H9 (cell line): Measurements from ENCODE around the gene SMIM15. TPM values are rescaled to one million over a fixed set of nuclear protein-coding genes. Genes with fewer than 3 reads are reported as not detected.

ENCODE experiments used
- DNase-seq: peaks from one replicate; pipeline ENCODE4 v3.0.0-alpha.2; 2017
- H2AFZ ChIP-seq: one replicate; pipeline ENCODE4 v1.6.1; 2013; ENCODE audit warnings: mild to moderate bottlenecking, low read length, control low read depth, moderate library complexity
- H2AK5ac ChIP-seq: 2 replicates; pipeline ENCODE4 v1.6.1; 2013; ENCODE audit warnings: low read length, control low read depth, mixed read lengths; ENCODE audit not compliant: insufficient read length
- H2BK120ac ChIP-seq: one replicate; pipeline ENCODE4 v1.6.1; 2013; ENCODE audit warnings: low read depth, mild to moderate bottlenecking, low read length, control low read depth, inconsistent platforms; ENCODE audit not compliant: poor library complexity, severe bottlenecking
- H2BK12ac ChIP-seq: 2 replicates; pipeline ENCODE4 v1.6.1; 2013; ENCODE audit warnings: low read length, control low read depth, mixed read lengths, low read depth; ENCODE audit not compliant: insufficient read length
- H2BK15ac ChIP-seq: 2 replicates; pipeline ENCODE4 v1.6.1; 2013; ENCODE audit warnings: low read depth, low read length, control low read depth
- H2BK20ac ChIP-seq: one replicate; pipeline ENCODE4 v1.6.1; 2013; ENCODE audit warnings: low read depth, mild to moderate bottlenecking, low read length, control low read depth, inconsistent platforms; ENCODE audit not compliant: poor library complexity, severe bottlenecking
- H2BK5ac ChIP-seq: 2 replicates; pipeline ENCODE4 v1.6.1; 2013; ENCODE audit warnings: low read length, control low read depth, mixed read lengths; ENCODE audit not compliant: insufficient read length
- H3K14ac ChIP-seq: 2 replicates; pipeline ENCODE4 v1.6.1; 2013; ENCODE audit warnings: low read length, control low read depth; ENCODE audit not compliant: insufficient read depth
- H3K18ac ChIP-seq: 2 replicates; pipeline ENCODE4 v1.6.1; 2013; ENCODE audit warnings: low read depth, mild to moderate bottlenecking, mixed read lengths, low read length, control low read depth; ENCODE audit not compliant: insufficient read length
- H3K23ac ChIP-seq: 2 replicates; pipeline ENCODE4 v1.6.1; 2013; ENCODE audit warnings: low read length, control low read depth, mixed read lengths, low read depth; ENCODE audit not compliant: insufficient read length
- H3K23me2 ChIP-seq: 2 replicates; pipeline ENCODE4 v1.6.1; 2013; ENCODE audit warnings: low read depth, mild to moderate bottlenecking, mixed read lengths, low read length, control low read depth; ENCODE audit not compliant: insufficient read length, poor library complexity, severe bottlenecking
- H3K27ac ChIP-seq: 2 replicates; pipeline ENCODE4 v1.5.1; 2013; ENCODE audit warnings: low read length, control low read depth, mixed read lengths, low read depth; ENCODE audit not compliant: insufficient read length
- H3K27me3 ChIP-seq: 2 replicates; pipeline ENCODE4 v1.6.1; 2013; ENCODE audit warnings: low read length, control low read depth, inconsistent platforms; ENCODE audit not compliant: insufficient read depth
- H3K4ac ChIP-seq: 2 replicates; pipeline ENCODE4 v1.6.1; 2013; ENCODE audit warnings: low read depth, mild to moderate bottlenecking, control low read depth, inconsistent platforms, low read length, moderate library complexity
- H3K4me1 ChIP-seq: 2 replicates; pipeline ENCODE4 v1.6.1; 2013; ENCODE audit warnings: low read length, control low read depth, inconsistent platforms; ENCODE audit not compliant: insufficient read depth
- H3K4me2 ChIP-seq: 2 replicates; pipeline ENCODE4 v1.6.1; 2013; ENCODE audit warnings: low read length, control low read depth, mixed read lengths; ENCODE audit not compliant: insufficient read length, insufficient read depth
- H3K56ac ChIP-seq: 2 replicates; pipeline ENCODE4 v1.6.1; 2013; ENCODE audit warnings: low read depth, mild to moderate bottlenecking, mixed read lengths, low read length, control low read depth; ENCODE audit not compliant: insufficient read length
- H3K79me1 ChIP-seq: 2 replicates; pipeline ENCODE4 v1.6.1; 2013; ENCODE audit warnings: low read depth, mild to moderate bottlenecking, moderate library complexity, low read length, control low read depth, inconsistent platforms; ENCODE audit not compliant: insufficient read depth, poor library complexity, severe bottlenecking
- H3K79me2 ChIP-seq: 2 replicates; pipeline ENCODE4 v1.6.1; 2013; ENCODE audit warnings: low read length, control low read depth, inconsistent platforms; ENCODE audit not compliant: insufficient read depth
- H3K9ac ChIP-seq: 2 replicates; pipeline ENCODE4 v1.6.1; 2013; ENCODE audit warnings: low read length, control low read depth, mixed read lengths; ENCODE audit not compliant: insufficient read length; ENCODE audit errors: extremely low read depth
- H3K9me3 ChIP-seq: one replicate; pipeline ENCODE4 v1.6.1; 2013; ENCODE audit warnings: low read depth, low read length, inconsistent platforms; ENCODE audit not compliant: control insufficient read depth
- H3T11ph ChIP-seq: one replicate; pipeline ENCODE4 v1.6.1; 2013; ENCODE audit warnings: mild to moderate bottlenecking, low read length, control low read depth, inconsistent platforms
- H4K20me1 ChIP-seq: one replicate; pipeline ENCODE4 v1.6.1; 2013; ENCODE audit not compliant: control insufficient read depth, insufficient read length, insufficient read depth
- H4K5ac ChIP-seq: 2 replicates; pipeline ENCODE4 v1.6.1; 2013; ENCODE audit warnings: low read depth, mild to moderate bottlenecking, mixed read lengths, low read length, control low read depth; ENCODE audit not compliant: insufficient read length
- H4K8ac ChIP-seq: replicated peaks from 2 replicates; pipeline ENCODE4 v1.6.1; 2013; ENCODE audit warnings: low read length, control low read depth, mixed read lengths, low read depth; ENCODE audit not compliant: insufficient read length
- H4K91ac ChIP-seq: 2 replicates; pipeline ENCODE4 v1.6.1; 2013; ENCODE audit warnings: low read depth, mild to moderate bottlenecking, moderate library complexity, mixed read lengths, low read length, control low read depth; ENCODE audit not compliant: insufficient read length
- H3K27ac Mint-ChIP-seq, 3 experiments: 2 replicates in 2 of 3; 3 replicates in 1 of 3; pipeline ENCODE4 v1.8.0; 2020 to 2021; ENCODE audit warnings: mixed read lengths in 3 of 3, mild to moderate bottlenecking in 1 of 3, moderate library complexity in 1 of 3
- H3K27me3 Mint-ChIP-seq: 2 replicates; pipeline ENCODE4 v1.8.0; 2021; ENCODE audit warnings: low read depth, mild to moderate bottlenecking, moderate library complexity, mixed read lengths
- H3K36me3 Mint-ChIP-seq, 3 experiments: 2 replicates in 2 of 3; 3 replicates in 1 of 3; pipeline ENCODE4 v1.8.0; 2020 to 2021; ENCODE audit warnings: low read depth in 3 of 3, mixed read lengths in 3 of 3; ENCODE audit not compliant: insufficient read depth in 1 of 3
- H3K4me1 Mint-ChIP-seq, 2 experiments: 2 replicates each; pipeline ENCODE4 v1.8.0; 2020; ENCODE audit warnings: mixed read lengths in 2 of 2
- H3K4me3 Mint-ChIP-seq, 2 experiments: 2 replicates in 1 of 2; 3 replicates in 1 of 2; pipeline ENCODE4 v1.8.0; 2020 to 2021; ENCODE audit warnings: mild to moderate bottlenecking in 2 of 2, mixed read lengths in 2 of 2, moderate library complexity in 1 of 2
- H3K9me3 Mint-ChIP-seq, 2 experiments: 2 replicates in 1 of 2; 3 replicates in 1 of 2; pipeline ENCODE4 v1.8.0; 2020; ENCODE audit warnings: mild to moderate bottlenecking in 2 of 2, mixed read lengths in 2 of 2, moderate library complexity in 1 of 2
- CTCF ChIP-seq: fragments of 200-600 bp; sonication (generic); conservative IDR thresholded peaks from 3 replicates; pipeline ENCODE4 v1.8.0; 2021; ENCODE audit warnings: antibody characterized with exemption, mild to moderate bottlenecking
- WGBS: extraction: QIAGEN DNeasy Blood & Tissue Kit; methylation state at CpG from one replicate; pipeline ENCODE4 v1.1.7; 2013; ENCODE audit warnings: missing lambda C conversion rate, low lambda C conversion rate, mixed read lengths; ENCODE audit not compliant: insufficient read length; ENCODE audit errors: extremely low coverage; 5-methylcytosine and 5-hydroxymethylcytosine counted together
- long read RNA-seq: library from polyadenylated mRNA; unstranded; transcript quantifications from one replicate; pipeline ENCODE4 v2.0.0, GENCODE V29; 2020
- total RNA-seq: library from RNA; stranded (reverse); gene quantifications from 2 replicates; pipeline ENCODE4 v1.2.1, GENCODE V29; 2021

The SMIM15 gene
- 72.5 and 75.3 TPM in 2 replicates for total RNA-seq
- long read RNA-seq, transcript SMIM15-201 (3 exons, 2,889 nt): major isoform, 532 of 568 reads
- long read RNA-seq, transcript SMIM15-202 (4 exons, 584 nt): minor isoform, 5 of 568 reads
- long read RNA-seq, partial matches to known transcripts: 6 of 568 reads
- long read RNA-seq, other reads (novel, unspliced or antisense): 25 of 568 reads

- H3K36me3 Mint-ChIP-seq: peaks cover 29 to 47% (median 43%) of the 10 kb centered on the region in 3 experiments
- peak within 1 kb of the TSS; percentile 66 for H3K56ac ChIP-seq
- peak within 1 kb of the TSS; percentile 87 for H3K18ac ChIP-seq
- H3K9ac ChIP-seq: peak within 1 kb of the TSS; percentile 96
- H3K4me1 ChIP-seq: no peaks in the 10 kb centered on the region
- no peak within 1 kb of the TSS for H2BK120ac ChIP-seq
- H2BK12ac ChIP-seq: no peak within 1 kb of the TSS
- peaks cover 20 to 25% of the 10 kb centered on the region in 2 experiments for H3K4me1 Mint-ChIP-seq
- peak within 1 kb of the TSS; percentile 48 for H2BK5ac ChIP-seq
- H3K27me3 Mint-ChIP-seq: no peaks in the 10 kb centered on the region
- H3K27ac ChIP-seq: no peak within 1 kb of the TSS
- no peak for TF ChIP-seq CTCF
- peak within 1 kb of the TSS; percentile 86 for H3K14ac ChIP-seq
- H3K79me2 ChIP-seq: peaks cover 7% of the 10 kb centered on the region; the same call in 1 of the 2 replicates
- peak within 1 kb of the TSS; percentile 89 for H3K4me2 ChIP-seq
- peak within 1 kb of the TSS; percentile 70 to 98 (median 98) for H3K27ac Mint-ChIP-seq
- H3K9me3 ChIP-seq: peaks cover 6% of the 10 kb centered on the region
- peaks cover 2% of the 10 kb centered on the region for H3K79me1 ChIP-seq
- H3K27me3 ChIP-seq: no peaks in the 10 kb centered on the region
- no peak within 1 kb of the TSS for H3K23ac ChIP-seq
- peak; percentile 87 for DNase-seq
- H4K8ac ChIP-seq: no peak within 1 kb of the TSS
- no peak within 1 kb of the TSS for H4K91ac ChIP-seq
- WGBS: no CpG with 5 or more reads among the region's 73 CpGs
- peak within 1 kb of the TSS; percentile 92 to 98 for H3K4me3 Mint-ChIP-seq
- H4K20me1 ChIP-seq: no peaks in the 10 kb centered on the region
- no peak within 1 kb of the TSS for H3T11ph ChIP-seq
- H3K4ac ChIP-seq: no peak within 1 kb of the TSS; the same call in 1 of the 2 replicates
- H2BK15ac ChIP-seq: no peak within 1 kb of the TSS
- peaks cover 8% of the 10 kb centered on the region for H3K23me2 ChIP-seq
- H4K5ac ChIP-seq: peak within 1 kb of the TSS; percentile 98
- H3K9me3 Mint-ChIP-seq: peaks cover 10 to 12% of the 10 kb centered on the region in 2 experiments; a peak in 4 of 5 replicates
- no peak within 1 kb of the TSS for H2BK20ac ChIP-seq
- H2AK5ac ChIP-seq: no peak within 1 kb of the TSS
- no peak within 1 kb of the TSS for H2AFZ ChIP-seq
Observed at GRCh38 chr5:61162010-61162831, at the start of gene SMIM15. Gene SMIM15, minus strand, starts transcription at chr5:61162468. Its CDS starts 2,297 bp downstream, at chr5:61160171.
